ENCODE data around the gene SLC25A41. TPM values are rescaled to one million over a fixed set of nuclear protein-coding genes. Genes with fewer than 3 reads are reported as not detected.
"Not testable (repeated sequence)": the region's sequence is repeated elsewhere in the genome, so short reads cannot be mapped to it uniquely, and the experiment has no call there.

Gene SLC25A41
- total RNA-seq, 2 experiments from 2014 or later: 0.52 to 0.60 TPM

- DNase-seq: peak; percentile 47
- no peak overlapping the region for H3K4me3 Mint-ChIP-seq
- H3K36me3 Mint-ChIP-seq: peaks cover 5% of the 10 kb centered on the region
- H3K27ac Mint-ChIP-seq: no peak overlapping the region
- H3K27me3 Mint-ChIP-seq: no peaks in the 10 kb centered on the region
- H3K9me3 Mint-ChIP-seq: no peaks in the 10 kb centered on the region
- no peaks in the 10 kb centered on the region for H3K4me1 Mint-ChIP-seq
Measured at GRCh38 chr19:6412447-6413091, 21.0 kb downstream of the SLC25A41 start.

- H3K4me1 Mint-ChIP-seq: no peaks in the 10 kb centered on the region
- H3K4me3 Mint-ChIP-seq: no peak overlapping the region
- H3K27me3 Mint-ChIP-seq: no peaks in the 10 kb centered on the region
- H3K36me3 Mint-ChIP-seq: peaks cover 5% of the 10 kb centered on the region
- no peak overlapping the region for H3K27ac Mint-ChIP-seq
- no peak for DNase-seq
- no peaks in the 10 kb centered on the region for H3K9me3 Mint-ChIP-seq
Measured at GRCh38 chr19:6412061-6412446, 21.5 kb downstream of the SLC25A41 start.

GRCh38 chr19:6409346-6409745 is 24.2 kb downstream of the SLC25A41 start:
- Mint-ChIP-seq H3K27ac (no peak overlapping the region), H3K27me3 (no peaks in the 10 kb centered on the region), H3K4me3 (no peak overlapping the region), H3K36me3 (peaks cover 5% of the 10 kb centered on the region), H3K4me1 (no peaks in the 10 kb centered on the region), H3K9me3 (no peaks in the 10 kb centered on the region)
- DNase-seq: no peak

- Mint-ChIP-seq H3K27ac (no peak overlapping the region), H3K4me1 (no peaks in the 10 kb centered on the region), H3K27me3 (no peaks in the 10 kb centered on the region), H3K9me3 (no peaks in the 10 kb centered on the region), H3K4me3 (no peak overlapping the region), H3K36me3 (no peaks in the 10 kb centered on the region)
- no peak for DNase-seq
Measured at GRCh38 chr19:6406401-6406800, 27.2 kb downstream of the SLC25A41 start.

- Mint-ChIP-seq H3K27me3 (no peaks in the 10 kb centered on the region), H3K36me3 (no peaks in the 10 kb centered on the region), H3K4me1 (no peaks in the 10 kb centered on the region), H3K9me3 (no peaks in the 10 kb centered on the region), H3K27ac (no peak overlapping the region), H3K4me3 (no peak overlapping the region)
- DNase-seq: no peak
Measured at GRCh38 chr19:6402837-6403608, 30.5 kb downstream of the SLC25A41 start.

GRCh38 chr19:6402058-6402457 is 31.5 kb downstream of the SLC25A41 start:
- H3K9me3 Mint-ChIP-seq: no peaks in the 10 kb centered on the region
- H3K27me3 Mint-ChIP-seq: no peaks in the 10 kb centered on the region
- no peak overlapping the region for H3K4me3 Mint-ChIP-seq
- H3K4me1 Mint-ChIP-seq: no peaks in the 10 kb centered on the region
- no peak for DNase-seq
- no peak overlapping the region for H3K27ac Mint-ChIP-seq
- H3K36me3 Mint-ChIP-seq: no peaks in the 10 kb centered on the region

- H3K4me1 Mint-ChIP-seq, H3K27ac Mint-ChIP-seq, DNase-seq, H3K9me3 Mint-ChIP-seq, H3K36me3 Mint-ChIP-seq, H3K27me3 Mint-ChIP-seq, H3K4me3 Mint-ChIP-seq: not testable (repeated sequence)
Measured at GRCh38 chr19:6400062-6400944, 33.3 kb downstream of the SLC25A41 start.

- H3K27me3 Mint-ChIP-seq: no peaks in the 10 kb centered on the region
- H3K4me1 Mint-ChIP-seq: peaks cover 8% of the 10 kb centered on the region
- H3K27ac Mint-ChIP-seq: no peak overlapping the region
- H3K4me3 Mint-ChIP-seq: no peak overlapping the region
- H3K9me3 Mint-ChIP-seq: no peaks in the 10 kb centered on the region
- H3K36me3 Mint-ChIP-seq: peaks cover 12% of the 10 kb centered on the region
- DNase-seq: no peak
Measured at GRCh38 chr19:6396305-6396704, 37.3 kb downstream of the SLC25A41 start.

GRCh38 chr19:6394831-6395230 is 38.7 kb downstream of the SLC25A41 start:
- Mint-ChIP-seq H3K4me1 (peaks cover 11% of the 10 kb centered on the region), H3K4me3 (no peak overlapping the region), H3K27me3 (no peaks in the 10 kb centered on the region), H3K27ac (no peak overlapping the region), H3K9me3 (no peaks in the 10 kb centered on the region), H3K36me3 (peaks cover 16% of the 10 kb centered on the region)
- DNase-seq: no peak

GRCh38 chr19:6393983-6394412 is 39.6 kb downstream of the SLC25A41 start:
- H3K36me3 Mint-ChIP-seq: peaks cover 16% of the 10 kb centered on the region
- H3K4me3 Mint-ChIP-seq: peak overlapping the region; percentile 95
- H3K27me3 Mint-ChIP-seq: no peaks in the 10 kb centered on the region
- H3K9me3 Mint-ChIP-seq: no peaks in the 10 kb centered on the region
- H3K4me1 Mint-ChIP-seq: peaks cover 11% of the 10 kb centered on the region
- H3K27ac Mint-ChIP-seq: peak overlapping the region; percentile 94
- DNase-seq: no peak

- Mint-ChIP-seq H3K27ac (peak within 1 kb of the TSS; percentile 94), H3K27me3 (no peaks in the 10 kb centered on the region), H3K9me3 (no peaks in the 10 kb centered on the region), H3K4me1 (peaks cover 11% of the 10 kb centered on the region), H3K4me3 (peak within 1 kb of the TSS; percentile 95), H3K36me3 (peaks cover 17% of the 10 kb centered on the region)
- peak; percentile 96 for DNase-seq
Measured at GRCh38 chr19:6393074-6393982, 40.2 kb downstream of the SLC25A41 start, which contains the start of gene GTF2F1. Gene GTF2F1, minus strand, starts transcription at chr19:6393164. Its CDS starts 169 bp downstream, at chr19:6392995.

- H3K27ac Mint-ChIP-seq: peak overlapping the region; percentile 94
- peak overlapping the region; percentile 95 for H3K4me3 Mint-ChIP-seq
- no peak for DNase-seq
- no peaks in the 10 kb centered on the region for H3K9me3 Mint-ChIP-seq
- H3K4me1 Mint-ChIP-seq: peaks cover 11% of the 10 kb centered on the region
- H3K27me3 Mint-ChIP-seq: no peaks in the 10 kb centered on the region
- H3K36me3 Mint-ChIP-seq: peaks cover 20% of the 10 kb centered on the region
Measured at GRCh38 chr19:6392221-6393073, 41.1 kb downstream of the SLC25A41 start.

- H3K4me1 Mint-ChIP-seq: peaks cover 11% of the 10 kb centered on the region
- no peaks in the 10 kb centered on the region for H3K27me3 Mint-ChIP-seq
- DNase-seq: no peak
- H3K36me3 Mint-ChIP-seq: peaks cover 33% of the 10 kb centered on the region
- H3K27ac Mint-ChIP-seq: no peak overlapping the region
- no peaks in the 10 kb centered on the region for H3K9me3 Mint-ChIP-seq
- H3K4me3 Mint-ChIP-seq: no peak overlapping the region
Measured at GRCh38 chr19:6387372-6387771, 46.2 kb downstream of the SLC25A41 start.

Measured in activated naive CD8-positive, alpha-beta T cell treated with anti-CD3 and anti-CD28 coated beads for 36 hours (primary cell).